Lower lobe of right lung (tissue), 2 donors: ENCODE data around the gene TANC1. TPM values are rescaled to one million over a fixed set of nuclear protein-coding genes. Genes with fewer than 3 reads are reported as not detected.

Experiments used
- ATAC-seq, 2 donors: fragments of 200-7000 bp; cut with Tn5 transposase; one replicate each; pipeline ENCODE4 v1.9.1; 2020 to 2022; ENCODE audit warnings: mild to moderate bottlenecking in 2 of 2, moderate library complexity in 2 of 2
- DNase-seq: peaks from one replicate; pipeline ENCODE4 v3.0.0-alpha.2; 2020
- H3K27ac ChIP-seq: fragments of 200-600 bp; one replicate; pipeline ENCODE4 v1.8.0; 2022
- H3K27me3 ChIP-seq: fragments of 200-600 bp; one replicate; pipeline ENCODE4 v1.8.0; 2022; ENCODE audit warnings: low read depth
- H3K36me3 ChIP-seq: fragments of 200-600 bp; one replicate; pipeline ENCODE4 v1.8.0; 2022; ENCODE audit warnings: mild to moderate bottlenecking
- H3K4me1 ChIP-seq: fragments of 200-600 bp; one replicate; pipeline ENCODE4 v1.8.0; 2022
- H3K4me3 ChIP-seq: fragments of 200-600 bp; one replicate; pipeline ENCODE4 v1.8.0; 2022; ENCODE audit warnings: mild to moderate bottlenecking
- H3K9me3 ChIP-seq: fragments of 200-600 bp; one replicate; pipeline ENCODE4 v1.8.0; 2022
- intact Hi-C: fragments of 100-400 bp; cut with DNase I; formaldehyde crosslinking; loops from one replicate; pipeline ENCODE4 v1.11.0; 2022
- total RNA-seq: library from RNA; stranded (reverse); fragmentation: NEBNext Ultra II Directional; extraction: Animal tissue kit (Norgen Biotek cat#: 25700); gene quantifications from one replicate; pipeline ENCODE4 v1.2.1, GENCODE V29; 2021
- TF ChIP-seq, protein P1 (sequence below): fragments of 200-600 bp; IDR thresholded peaks from one replicate; pipeline ENCODE4 v1.8.0; 2022; ENCODE audit warnings: antibody characterized with exemption, mild to moderate bottlenecking
- donor health status: DM: no; HTN: yes; CAD: no; lungs with severe emphysema.

TANC1 gene
- total RNA-seq, 1 donor from 2014 or later = 39.5 TPM

DNA sequence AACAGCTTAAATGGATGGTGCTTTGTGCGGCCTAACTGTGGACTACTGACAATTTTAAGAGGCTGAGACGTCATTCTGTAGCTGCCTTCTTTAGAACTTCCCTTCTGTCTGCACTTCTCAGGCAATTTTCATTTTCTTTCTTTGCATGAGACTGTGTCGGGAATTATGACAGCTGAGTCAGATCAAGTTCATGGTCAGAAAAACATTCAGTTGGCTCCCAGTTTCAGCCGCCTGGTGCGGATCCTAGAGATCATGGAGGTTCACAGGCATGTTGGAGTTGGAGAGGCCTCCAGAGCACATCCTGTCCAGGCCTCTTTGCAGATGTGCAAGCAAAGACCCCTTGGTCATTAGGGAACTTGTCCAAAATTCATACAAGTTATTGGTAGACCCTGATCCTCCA lies 135.0 kb downstream of the TANC1 start:
- Histone ChIP-seq H3K36me3 (no peaks in the 10 kb centered on the region), H3K9me3 (no peaks in the 10 kb centered on the region), H3K4me3 (no peak overlapping the region), H3K4me1 (peaks cover 31% of the 10 kb centered on the region), H3K27me3 (no peaks in the 10 kb centered on the region), H3K27ac (no peak overlapping the region)
- TF ChIP-seq, protein P1, sequence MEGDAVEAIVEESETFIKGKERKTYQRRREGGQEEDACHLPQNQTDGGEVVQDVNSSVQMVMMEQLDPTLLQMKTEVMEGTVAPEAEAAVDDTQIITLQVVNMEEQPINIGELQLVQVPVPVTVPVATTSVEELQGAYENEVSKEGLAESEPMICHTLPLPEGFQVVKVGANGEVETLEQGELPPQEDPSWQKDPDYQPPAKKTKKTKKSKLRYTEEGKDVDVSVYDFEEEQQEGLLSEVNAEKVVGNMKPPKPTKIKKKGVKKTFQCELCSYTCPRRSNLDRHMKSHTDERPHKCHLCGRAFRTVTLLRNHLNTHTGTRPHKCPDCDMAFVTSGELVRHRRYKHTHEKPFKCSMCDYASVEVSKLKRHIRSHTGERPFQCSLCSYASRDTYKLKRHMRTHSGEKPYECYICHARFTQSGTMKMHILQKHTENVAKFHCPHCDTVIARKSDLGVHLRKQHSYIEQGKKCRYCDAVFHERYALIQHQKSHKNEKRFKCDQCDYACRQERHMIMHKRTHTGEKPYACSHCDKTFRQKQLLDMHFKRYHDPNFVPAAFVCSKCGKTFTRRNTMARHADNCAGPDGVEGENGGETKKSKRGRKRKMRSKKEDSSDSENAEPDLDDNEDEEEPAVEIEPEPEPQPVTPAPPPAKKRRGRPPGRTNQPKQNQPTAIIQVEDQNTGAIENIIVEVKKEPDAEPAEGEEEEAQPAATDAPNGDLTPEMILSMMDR = no peak
- ATAC-seq (no peak), DNase-seq (no peak)
- intact Hi-C loops = no loop called here

DNA sequence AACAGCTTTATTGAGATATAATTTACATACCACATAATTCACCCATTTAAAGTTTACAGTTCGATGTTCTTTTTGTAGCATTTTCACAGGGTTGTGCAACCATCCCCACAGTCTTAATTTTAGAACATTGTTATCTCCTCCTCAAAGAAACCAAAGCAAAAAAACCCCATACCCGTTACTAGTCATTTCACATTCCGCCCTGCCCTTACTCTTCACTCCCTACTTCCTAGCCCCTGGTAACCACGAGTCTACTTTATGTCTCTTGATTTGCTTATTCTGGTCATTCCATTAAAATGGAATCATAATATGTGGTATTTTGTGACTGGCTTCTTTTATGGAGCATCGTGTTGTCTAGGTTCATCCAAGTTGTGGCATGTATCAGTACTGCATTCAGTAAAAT lies 137.7 kb downstream of the TANC1 start:
- Histone ChIP-seq H3K4me1 (peaks cover 4% of the 10 kb centered on the region), H3K36me3 (no peaks in the 10 kb centered on the region), H3K9me3 (no peaks in the 10 kb centered on the region), H3K27me3 (no peaks in the 10 kb centered on the region), H3K4me3 (no peak overlapping the region), H3K27ac (no peak overlapping the region)
- ATAC-seq (no peak), DNase-seq (no peak)
- TF ChIP-seq, protein P1 = no peak
- intact Hi-C loops = no loop called here

DNA sequence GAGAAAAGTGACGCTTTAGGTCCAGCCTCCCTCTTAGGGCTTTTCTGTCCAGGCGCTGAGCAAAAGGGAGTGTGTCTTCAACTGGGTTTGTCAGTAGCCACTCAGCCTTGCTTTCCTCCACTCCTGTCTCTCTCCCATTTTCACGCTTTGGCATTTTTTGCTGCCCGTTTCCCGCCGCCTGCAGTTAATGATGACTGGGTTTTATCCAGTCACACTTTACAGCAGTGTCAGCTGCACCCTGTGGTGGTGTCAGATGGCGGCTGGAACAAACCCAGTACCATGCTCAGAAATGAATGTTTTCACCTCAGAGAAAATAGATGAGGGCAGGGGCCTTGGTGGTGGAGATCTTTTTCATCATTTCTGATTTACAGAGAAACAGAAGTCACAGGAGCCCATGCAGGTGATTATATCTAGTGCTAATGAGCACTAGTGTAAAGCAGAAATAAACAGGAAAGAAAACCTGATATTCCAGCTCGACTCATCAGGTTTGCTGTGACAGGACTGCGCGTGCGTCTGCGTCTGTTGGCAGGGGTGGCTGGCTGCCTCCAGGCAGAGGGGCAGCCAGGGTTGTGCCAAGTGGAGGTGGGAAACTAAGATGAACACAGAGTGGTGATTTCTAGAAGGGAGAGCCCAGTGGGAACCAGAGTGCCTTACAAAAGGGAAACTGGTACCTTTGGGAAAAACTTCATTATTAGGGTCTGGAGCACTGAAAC lies 139.9 kb downstream of the TANC1 start:
- Histone ChIP-seq H3K9me3 (no peaks in the 10 kb centered on the region), H3K4me3 (no peak overlapping the region), H3K27ac (no peak overlapping the region), H3K27me3 (no peaks in the 10 kb centered on the region), H3K4me1 (peaks cover 2% of the 10 kb centered on the region), H3K36me3 (no peaks in the 10 kb centered on the region)
- ATAC-seq (no peak), DNase-seq (no peak)
- intact Hi-C loops = no loop called here
- TF ChIP-seq, protein P1 = no peak

DNA sequence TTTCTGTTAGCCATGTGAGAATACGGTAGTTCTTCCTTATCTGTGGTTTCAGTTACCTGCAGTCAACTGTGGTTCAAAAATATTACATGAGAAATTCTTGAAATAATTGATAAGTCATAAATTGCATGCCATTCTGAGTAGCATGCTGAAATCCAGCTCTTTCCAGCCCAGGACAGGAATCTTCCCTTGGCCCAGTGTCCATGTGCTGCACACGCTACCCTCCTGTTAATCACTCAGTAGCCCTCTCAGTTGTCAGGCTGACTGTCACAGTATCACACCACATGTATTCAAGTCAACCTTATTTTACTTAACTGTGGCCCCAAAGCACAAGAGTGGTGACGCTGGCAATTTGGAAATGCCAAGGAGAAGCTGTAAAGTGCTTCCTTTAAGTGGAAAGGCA lies 141.1 kb downstream of the TANC1 start:
- Histone ChIP-seq H3K4me1 (peaks cover 7% of the 10 kb centered on the region), H3K4me3 (no peak overlapping the region), H3K27ac (no peak overlapping the region), H3K9me3 (no peaks in the 10 kb centered on the region), H3K36me3 (no peaks in the 10 kb centered on the region), H3K27me3 (no peaks in the 10 kb centered on the region)
- DNase-seq = no peak
- TF ChIP-seq, protein P1 = no peak
- intact Hi-C loops = no loop called here
- ATAC-seq = no peak

DNA sequence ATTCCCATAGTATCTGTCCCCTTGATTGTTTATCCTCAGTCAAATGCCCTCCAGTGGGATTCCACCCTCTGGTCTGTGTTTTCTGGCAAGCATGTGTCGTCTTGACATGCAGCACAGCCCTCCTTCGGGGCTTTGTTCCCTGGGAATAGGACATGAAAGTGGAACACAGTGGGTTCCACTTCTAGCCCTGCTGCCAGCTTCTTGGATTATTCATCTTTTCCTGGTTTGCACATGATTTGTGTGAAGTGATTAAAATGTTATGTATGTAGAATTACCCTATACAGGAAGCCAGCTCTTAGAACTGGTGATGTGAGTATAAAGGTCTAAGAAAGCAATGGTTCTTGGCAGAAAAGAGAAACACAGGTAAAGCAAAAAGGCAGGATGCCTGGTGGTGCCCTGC lies 142.3 kb downstream of the TANC1 start:
- intact Hi-C loops = no loop called here
- TF ChIP-seq, protein P1 = no peak
- ATAC-seq = no peak
- no peaks in the 10 kb centered on the region for H3K27me3 ChIP-seq
- H3K4me1 ChIP-seq = peaks cover 7% of the 10 kb centered on the region
- no peak for DNase-seq
- H3K4me3 ChIP-seq = no peak overlapping the region
- H3K36me3 ChIP-seq = no peaks in the 10 kb centered on the region
- no peaks in the 10 kb centered on the region for H3K9me3 ChIP-seq
- H3K27ac ChIP-seq = no peak overlapping the region
